Measurements from ENCODE around the gene ASIC4.

The ASIC4 gene

DNA sequence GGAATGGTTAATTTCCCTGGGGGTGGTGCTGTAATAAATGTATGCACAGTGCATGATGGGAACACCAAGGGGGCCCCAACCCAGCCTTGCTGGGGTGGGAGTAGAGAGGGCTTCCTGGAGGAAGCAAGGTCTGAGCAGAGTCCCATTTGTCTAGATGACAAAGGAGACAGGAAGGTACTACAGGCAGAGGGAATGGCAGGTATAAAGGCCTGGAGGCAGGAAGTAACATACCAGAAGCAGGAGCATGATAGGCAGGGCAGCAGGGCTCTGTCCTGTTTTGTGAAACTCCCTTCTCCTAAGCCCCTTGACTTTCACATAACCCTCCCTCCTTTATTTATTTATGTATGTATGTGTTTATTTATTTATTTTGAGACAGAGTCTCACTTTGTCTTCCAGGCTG is 11.7 kb upstream of the ASIC4 start:
- TF ChIP-seq, protein P1, sequence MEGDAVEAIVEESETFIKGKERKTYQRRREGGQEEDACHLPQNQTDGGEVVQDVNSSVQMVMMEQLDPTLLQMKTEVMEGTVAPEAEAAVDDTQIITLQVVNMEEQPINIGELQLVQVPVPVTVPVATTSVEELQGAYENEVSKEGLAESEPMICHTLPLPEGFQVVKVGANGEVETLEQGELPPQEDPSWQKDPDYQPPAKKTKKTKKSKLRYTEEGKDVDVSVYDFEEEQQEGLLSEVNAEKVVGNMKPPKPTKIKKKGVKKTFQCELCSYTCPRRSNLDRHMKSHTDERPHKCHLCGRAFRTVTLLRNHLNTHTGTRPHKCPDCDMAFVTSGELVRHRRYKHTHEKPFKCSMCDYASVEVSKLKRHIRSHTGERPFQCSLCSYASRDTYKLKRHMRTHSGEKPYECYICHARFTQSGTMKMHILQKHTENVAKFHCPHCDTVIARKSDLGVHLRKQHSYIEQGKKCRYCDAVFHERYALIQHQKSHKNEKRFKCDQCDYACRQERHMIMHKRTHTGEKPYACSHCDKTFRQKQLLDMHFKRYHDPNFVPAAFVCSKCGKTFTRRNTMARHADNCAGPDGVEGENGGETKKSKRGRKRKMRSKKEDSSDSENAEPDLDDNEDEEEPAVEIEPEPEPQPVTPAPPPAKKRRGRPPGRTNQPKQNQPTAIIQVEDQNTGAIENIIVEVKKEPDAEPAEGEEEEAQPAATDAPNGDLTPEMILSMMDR (IDR thresholded peaks at IDR 0.05; ENCODE audit: control insufficient read depth, insufficient read depth, low read depth, low read length, missing control alignments) = no peak
- DNase-seq (ENCODE audit: low read depth) = no peak
- H3K4me3 ChIP-seq (ENCODE audit: control insufficient read depth, low read depth, low read length) = no peak overlapping the region

DNA sequence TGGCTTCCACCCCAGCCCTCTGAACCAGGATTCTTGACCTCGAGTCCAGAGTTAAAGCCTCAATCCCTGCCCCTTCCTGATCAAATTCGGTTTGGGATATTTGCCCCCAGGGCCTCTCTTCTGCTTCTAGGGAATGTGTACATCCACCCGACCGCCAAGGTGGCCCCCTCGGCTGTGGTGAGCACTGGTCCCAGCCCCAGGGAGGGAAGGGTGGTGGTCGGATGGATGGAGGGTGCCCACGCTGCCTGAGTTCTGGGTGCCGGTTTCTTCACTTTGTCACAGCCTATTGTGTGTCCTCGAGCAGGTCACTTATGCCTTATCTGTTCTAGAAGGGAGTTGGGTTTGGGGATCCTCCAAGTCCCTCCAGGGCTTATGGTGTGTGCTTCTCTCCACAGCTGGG is 8.7 kb upstream of the ASIC4 start:
- DNase-seq (ENCODE audit: low read depth) = no peak
- TF ChIP-seq, protein P1 (IDR thresholded peaks at IDR 0.05; ENCODE audit: control insufficient read depth, insufficient read depth, low read depth, low read length, missing control alignments) = no peak

DNA sequence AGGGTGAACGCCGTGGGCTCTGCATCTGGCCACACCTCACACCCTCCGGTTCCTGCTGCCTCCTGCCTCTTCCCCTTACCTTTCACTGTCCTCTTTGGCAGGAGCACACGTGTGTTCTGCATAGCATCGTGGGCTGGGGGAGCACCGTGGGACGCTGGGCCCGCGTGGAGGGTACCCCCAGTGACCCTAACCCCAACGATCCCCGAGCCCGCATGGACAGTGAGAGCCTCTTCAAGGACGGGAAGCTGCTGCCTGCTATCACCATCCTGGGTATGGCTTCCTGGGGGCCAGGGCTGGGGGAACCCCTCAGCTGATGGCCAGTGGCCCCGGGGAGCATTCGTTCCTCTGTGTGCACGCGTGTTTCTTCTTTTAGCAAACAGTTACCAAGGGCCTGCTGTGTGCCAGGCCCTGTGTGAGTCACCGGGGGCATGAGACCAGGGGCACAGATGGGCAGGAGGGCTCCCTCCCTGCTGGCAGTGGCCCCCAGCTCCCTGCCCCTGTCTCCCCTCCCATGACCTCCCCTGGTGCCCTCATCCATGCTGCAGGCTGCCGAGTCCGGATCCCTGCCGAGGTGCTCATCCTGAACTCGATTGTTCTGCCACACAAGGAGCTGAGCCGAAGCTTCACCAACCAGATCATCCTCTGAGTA is 8.0 kb upstream of the ASIC4 start:
- TF ChIP-seq, protein P1 (IDR thresholded peaks at IDR 0.05; ENCODE audit: control insufficient read depth, insufficient read depth, low read depth, low read length, missing control alignments) = no peak
- DNase-seq (ENCODE audit: low read depth) = no peak

More for the DNA sequence above, 8.7 kb upstream of the ASIC4 start:
- no peak overlapping the region for H3K4me3 ChIP-seq (ENCODE audit: control insufficient read depth, low read depth, low read length)

DNA sequence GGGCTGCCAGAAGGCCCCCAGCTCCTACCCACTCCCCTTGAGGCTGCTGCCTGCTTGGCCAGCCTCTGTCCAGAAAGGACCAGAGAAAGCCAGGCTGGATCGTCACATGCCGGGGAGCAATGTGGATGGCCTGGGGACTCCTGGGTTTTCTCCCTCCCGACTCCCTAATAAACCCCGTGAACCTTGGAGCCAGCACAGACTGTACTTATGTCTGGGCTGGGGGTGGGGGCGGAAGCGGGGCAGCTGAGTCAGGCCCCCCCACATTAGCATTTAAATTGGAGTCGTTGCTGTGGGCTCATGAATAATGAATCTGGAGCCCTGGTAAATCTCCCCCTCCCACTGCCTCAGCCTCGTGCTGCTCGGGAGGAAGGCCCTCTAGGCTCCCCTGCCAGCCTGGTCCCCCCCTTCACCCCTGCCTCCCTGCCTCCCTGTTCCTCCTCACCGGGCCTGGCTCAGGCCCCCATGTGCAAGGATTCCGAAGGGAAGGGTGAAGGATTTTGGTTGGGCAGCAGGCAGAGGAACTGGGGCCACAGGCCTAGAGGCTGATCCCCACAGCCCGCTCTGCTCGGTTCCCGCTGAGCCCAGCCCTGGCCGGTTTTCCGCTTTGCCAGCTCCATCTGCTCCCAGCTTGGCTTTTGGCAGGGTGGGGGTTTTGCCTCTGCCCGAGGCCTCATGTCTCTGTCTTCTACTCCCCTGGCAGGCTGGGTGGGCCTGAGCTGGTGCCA is 7.3 kb upstream of the ASIC4 start:
- no peak overlapping the region for H3K4me3 ChIP-seq (ENCODE audit: control insufficient read depth, low read depth, low read length)
- TF ChIP-seq, protein P1 (IDR thresholded peaks at IDR 0.05; ENCODE audit: control insufficient read depth, insufficient read depth, low read depth, low read length, missing control alignments) = no peak
- DNase-seq (ENCODE audit: low read depth) = no peak

More for the DNA sequence above, 8.0 kb upstream of the ASIC4 start:
- H3K4me3 ChIP-seq (ENCODE audit: control insufficient read depth, low read depth, low read length) = no peak overlapping the region

DNA sequence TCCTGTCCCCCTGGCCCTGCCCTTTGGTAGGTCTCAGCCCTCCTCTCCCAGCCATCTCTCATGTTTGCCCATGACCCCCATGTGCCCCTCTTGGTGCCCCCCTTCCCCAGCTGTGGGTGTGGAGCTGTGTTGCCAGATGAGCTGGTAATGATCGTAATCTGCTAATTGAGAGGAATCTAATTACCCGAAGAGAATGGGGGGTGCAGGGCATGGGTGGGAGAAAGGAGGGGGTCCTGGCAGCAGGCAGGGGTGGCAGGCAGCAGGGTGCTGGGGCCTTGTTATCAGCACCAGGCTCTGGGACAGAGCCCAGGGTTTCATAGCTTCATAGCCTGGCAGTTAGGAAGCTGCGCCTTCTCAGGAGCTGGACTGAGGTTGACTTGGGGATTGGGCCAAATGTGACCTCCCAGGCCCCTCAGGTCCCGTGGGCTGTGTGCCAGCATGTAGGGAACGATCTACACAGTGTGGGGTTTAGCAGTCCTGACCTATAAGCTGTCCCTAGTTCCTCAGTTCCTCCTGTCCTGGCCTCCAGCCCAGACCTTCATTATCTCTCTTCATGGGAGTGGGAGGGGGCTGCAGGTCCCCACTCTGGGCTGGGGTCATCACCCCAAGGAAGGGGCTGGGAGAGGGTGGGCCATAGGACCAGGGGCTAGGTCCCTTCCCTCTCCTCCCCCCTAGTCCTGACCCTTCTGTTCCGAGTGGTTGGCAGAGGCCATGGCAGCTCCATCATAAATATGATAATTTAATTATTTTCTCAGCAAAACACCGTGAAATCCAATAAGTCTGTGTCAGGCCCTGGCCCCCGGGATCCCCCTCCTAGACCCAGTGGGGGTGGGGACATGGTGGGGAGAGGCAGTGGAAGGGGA is 6.5 kb upstream of the ASIC4 start:
- TF ChIP-seq, protein P1 (IDR thresholded peaks at IDR 0.05; ENCODE audit: control insufficient read depth, insufficient read depth, low read depth, low read length, missing control alignments) = no peak
- no peak for DNase-seq (ENCODE audit: low read depth)
- H3K4me3 ChIP-seq (ENCODE audit: control insufficient read depth, low read depth, low read length) = no peak overlapping the region

DNA sequence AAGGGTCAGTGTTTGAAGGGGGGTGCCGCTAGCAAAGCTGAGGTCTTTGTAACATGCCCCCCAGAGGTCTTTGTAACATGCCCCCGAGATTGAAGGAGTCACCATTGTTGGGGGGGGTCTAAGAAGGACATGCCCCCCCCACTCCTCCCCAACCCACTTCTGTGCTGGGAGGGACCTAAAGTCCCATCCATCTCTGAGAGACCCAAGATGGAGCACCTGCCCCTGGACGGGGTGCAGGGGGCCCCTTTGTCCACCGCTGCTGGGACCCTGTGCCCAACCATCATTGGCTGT is 5.9 kb upstream of the ASIC4 start:
- TF ChIP-seq, protein P1 (IDR thresholded peaks at IDR 0.05; ENCODE audit: control insufficient read depth, insufficient read depth, low read depth, low read length, missing control alignments) = no peak
- no peak overlapping the region for H3K4me3 ChIP-seq (ENCODE audit: control insufficient read depth, low read depth, low read length)

More for the DNA sequence above, 5.9 kb upstream of the ASIC4 start:
- DNase-seq (ENCODE audit: low read depth) = no peak

Measured in AG09309 (cell line).